HepG2 (cell line): ENCODE data around the gene CELF4. TPM values are rescaled to one million over a fixed set of nuclear protein-coding genes. Genes with fewer than 3 reads are reported as not detected.

Source experiments
- ATAC-seq: fragments of 200-7000 bp; cut with Tn5 transposase; 3 replicates; pipeline ENCODE4 v1.9.1; 2020; ENCODE audit warnings: mild to moderate bottlenecking, moderate library complexity
- BruUV-seq: library from RNA; stranded (reverse); fragments of 400-500 nt; replicated peaks from 2 replicates; lab custom pipeline; 2021; lab: Mats Ljungman, UMichigan
- CTCF ChIA-PET: fragments of 300-600 bp; formaldehyde crosslinking; extraction: SDS; loops from one replicate; lab custom pipeline; 2021; ENCODE audit warnings: low total read pairs, inconsistent platforms, low intra/inter-chr PET ratio; lab: Yijun Ruan, JAX
- POLR2A ChIA-PET: fragments of 350-600 bp; sonication (Branson Sonifier 250); formaldehyde crosslinking; loops from one replicate; lab custom pipeline; 2020; ENCODE audit warnings: antibody characterized with exemption, inconsistent platforms; lab: Yijun Ruan, JAX
- DNase-seq: peaks from one replicate; pipeline ENCODE4 v3.0.0-alpha.2; 2015; ENCODE audit warnings: low spot score
- FAIRE-seq: peaks from 3 replicates; lab custom pipeline; 2011; peaks lifted over from hg19 to GRCh38; lab: Jason Lieb, UNC
- H2AFZ ChIP-seq: one replicate; pipeline ENCODE4 v1.6.1; 2011; ENCODE audit warnings: low read length, inconsistent platforms
- H3K27ac ChIP-seq: fragments of 300-600 bp; 3 replicates; pipeline ENCODE4 v1.8.0; 2011; ENCODE audit warnings: mixed run types, mild to moderate bottlenecking, mixed read lengths, low read length, inconsistent platforms; ENCODE audit not compliant: insufficient read depth; ENCODE audit errors: extremely low read length
- H3K27me3 ChIP-seq, 2 experiments: fragments of 200-600 bp in 1 of 2; 2 replicates in 1 of 2; 3 replicates in 1 of 2; pipeline versions ENCODE4 v1.6.0 to v1.8.0; 2011; ENCODE audit warnings: low read length in 2 of 2, mild to moderate bottlenecking in 2 of 2, moderate library complexity in 2 of 2, inconsistent platforms in 1 of 2; ENCODE audit not compliant: insufficient read depth in 2 of 2, control insufficient read depth in 1 of 2
- H3K36me3 ChIP-seq, 2 experiments: fragments of 200-600 bp in 1 of 2; replicated peaks in 1 of 2; 2 replicates in 1 of 2; 3 replicates in 1 of 2; pipeline versions ENCODE4 v1.5.1 to v1.8.0; 2011; ENCODE audit warnings: low read length in 2 of 2, inconsistent platforms in 1 of 2; ENCODE audit not compliant: insufficient read depth in 2 of 2, control insufficient read depth in 1 of 2
- H3K4me1 ChIP-seq: 2 replicates; pipeline ENCODE4 v1.5.1; 2012; ENCODE audit warnings: low read length, inconsistent platforms; ENCODE audit not compliant: insufficient read depth
- H3K4me2 ChIP-seq: 2 replicates; pipeline ENCODE4 v1.6.0; 2011; ENCODE audit warnings: low read depth, low read length, inconsistent platforms
- H3K4me3 ChIP-seq, 3 experiments: fragments of 200-600 bp in 1 of 3; sonication (generic), shearing (Covaris generic) in 1 of 3; replicated peaks in 1 of 3; 2 replicates each; pipeline ENCODE4 v1.5.1; 2011 to 2016; ENCODE audit warnings: low read length in 3 of 3, inconsistent platforms in 2 of 3, low read depth in 2 of 3, mild to moderate bottlenecking in 2 of 3, control low read depth in 1 of 3, mixed read lengths in 1 of 3; ENCODE audit not compliant: insufficient read depth in 1 of 3
- H3K79me2 ChIP-seq: one replicate; pipeline ENCODE4 v1.6.1; 2011; ENCODE audit warnings: low read length, inconsistent platforms; ENCODE audit not compliant: insufficient read depth
- H3K9ac ChIP-seq: 2 replicates; pipeline ENCODE4 v1.6.0; 2011; ENCODE audit warnings: mild to moderate bottlenecking, low read depth, low read length, inconsistent platforms; ENCODE audit not compliant: insufficient read depth
- H3K9me3 ChIP-seq: 2 replicates; pipeline ENCODE4 v1.5.1; 2012; ENCODE audit warnings: mild to moderate bottlenecking, low read length
- H4K20me1 ChIP-seq: 2 replicates; pipeline ENCODE4 v1.6.0; 2011; ENCODE audit warnings: inconsistent platforms, mild to moderate bottlenecking, low read length, moderate library complexity; ENCODE audit not compliant: insufficient read depth
- DNMT3B ChIP-seq: conservative IDR thresholded peaks from 2 replicates; pipeline ENCODE4 v1.6.1; 2016; ENCODE audit warnings: missing biosample characterization, control low read depth
- GTF2F1 ChIP-seq: fragments of 150-350 bp; IDR thresholded peaks from 2 replicates; pipeline ENCODE4 v1.6.1; 2014; ENCODE audit warnings: low read length
- GZF1 ChIP-seq: sonication (generic); formaldehyde crosslinking; IDR thresholded peaks from 2 replicates; pipeline ENCODE4 v1.5.1; 2020; ENCODE audit warnings: mild to moderate bottlenecking, missing genetic modification reagents
- NAIF1 ChIP-seq: sonication (generic); formaldehyde crosslinking; IDR thresholded peaks from 2 replicates; pipeline ENCODE4 v1.5.0; 2020; ENCODE audit warnings: mild to moderate bottlenecking, missing genetic modification reagents, borderline replicate concordance
- NR2F2 ChIP-seq: IDR thresholded peaks from 2 replicates; pipeline ENCODE4 v1.6.1; 2012; ENCODE audit warnings: low read depth, inconsistent platforms, borderline replicate concordance
- ZNF550 ChIP-seq: sonication (generic); formaldehyde crosslinking; IDR thresholded peaks from 2 replicates; pipeline ENCODE4 v1.4.0; 2020; ENCODE audit warnings: mild to moderate bottlenecking, missing genetic modification reagents, borderline replicate concordance
- ZNF598 ChIP-seq: sonication (generic); formaldehyde crosslinking; IDR thresholded peaks from 2 replicates; pipeline ENCODE4 v1.5.1; 2020; ENCODE audit warnings: mild to moderate bottlenecking, missing genetic modification reagents, borderline replicate concordance
- WGBS: methylation state at CpG from one replicate; pipeline ENCODE4 v1.1.6; 2017; ENCODE audit warnings: low lambda C conversion rate; 5-methylcytosine and 5-hydroxymethylcytosine counted together
- in situ Hi-C: cut with HindIII; loops from 2 replicates; pipeline ENCODE4 v1.10.0; 2017; ENCODE audit warnings: low pct_unique_long_range_greater_than_20kb; ENCODE audit not compliant: extremely low pct_ligation_motif_present
- intact Hi-C: fragments of 100-400 bp; cut with micrococcal nuclease; formaldehyde crosslinking; loops from one replicate; pipeline ENCODE4 v1.10.0; 2022; ENCODE audit not compliant: unreplicated experiment
- polyA plus RNA-seq, 8 experiments: library from polyadenylated mRNA; depleted of rRNA in 3 of 8; stranded (reverse) in 7 of 8; unstranded in 1 of 8; fragments of >200 nt; fragmentation: Illumina TruSeq in 4 of 8; extraction: Trizol in 4 of 8; gene quantifications; 2 replicates each; pipeline versions ENCODE4 v1.2.1 to v1.2.3, GENCODE V29; 2011 to 2016; ENCODE audit warnings: low read depth in 4 of 8, missing spikeins in 1 of 8, mixed read lengths in 1 of 8; ENCODE audit not compliant: insufficient read depth in 1 of 8
- total RNA-seq, 5 experiments: library from RNA; depleted of rRNA; stranded (reverse); fragments of >200 nt; fragmentation: Illumina TruSeq; extraction: Trizol; gene quantifications; 2 replicates each; pipeline ENCODE4 v1.2.3, GENCODE V29; 2016; ENCODE audit warnings: low read depth in 1 of 5
- TF ChIP-seq, protein P1 (sequence below): sonication (generic); formaldehyde crosslinking; IDR thresholded peaks from 2 replicates; pipeline ENCODE4 v1.5.1; 2020; ENCODE audit warnings: mild to moderate bottlenecking, missing genetic modification reagents, borderline replicate concordance
- TF ChIP-seq, protein P2 (sequence below): sonication (generic); formaldehyde crosslinking; IDR thresholded peaks from 2 replicates; pipeline ENCODE4 v1.8.0; 2022; ENCODE audit warnings: low read depth, missing genetic modification reagents
- TF ChIP-seq, protein P3 (sequence below): sonication (generic); formaldehyde crosslinking; IDR thresholded peaks from 2 replicates; pipeline ENCODE4 v1.5.0; 2020; ENCODE audit warnings: missing genetic modification reagents
- TF ChIP-seq, protein P4 (sequence below): sonication (generic); formaldehyde crosslinking; IDR thresholded peaks from 2 replicates; pipeline ENCODE4 v1.4.0; 2020; ENCODE audit warnings: missing genetic modification reagents
- TF ChIP-seq, protein P5 (sequence below): IDR thresholded peaks from 2 replicates; pipeline ENCODE4 v1.6.1; 2016; ENCODE audit warnings: mild to moderate bottlenecking, missing biosample characterization, missing genetic modification reagents

Gene CELF4
- total and polyA plus RNA-seq, 2 of the 13 experiments (the other 11 are each of a cell fraction or from before 2014, with no cell fraction given): not detected

DNA sequence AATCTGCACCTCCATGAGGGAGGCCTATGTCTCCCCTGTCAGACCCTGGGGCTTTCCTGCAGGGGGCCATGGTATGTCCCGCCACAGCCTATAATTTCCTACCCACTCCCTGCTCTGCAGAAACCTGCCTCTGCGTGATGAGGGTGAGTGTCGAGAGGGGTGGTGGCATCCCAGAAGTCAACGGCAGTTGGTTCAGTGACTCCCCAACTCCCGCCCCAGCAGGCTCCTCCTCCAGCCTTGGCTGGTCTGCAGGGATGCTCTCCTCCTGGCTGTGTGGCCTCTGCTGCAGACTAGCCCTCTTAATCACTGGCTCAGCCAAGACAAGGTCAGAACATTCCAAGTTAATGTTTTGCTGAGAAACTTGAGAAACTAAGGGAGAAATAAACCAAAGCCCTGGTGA lies 13.3 kb downstream of the CELF4 start (continued):
- TF ChIP-seq, protein P1, sequence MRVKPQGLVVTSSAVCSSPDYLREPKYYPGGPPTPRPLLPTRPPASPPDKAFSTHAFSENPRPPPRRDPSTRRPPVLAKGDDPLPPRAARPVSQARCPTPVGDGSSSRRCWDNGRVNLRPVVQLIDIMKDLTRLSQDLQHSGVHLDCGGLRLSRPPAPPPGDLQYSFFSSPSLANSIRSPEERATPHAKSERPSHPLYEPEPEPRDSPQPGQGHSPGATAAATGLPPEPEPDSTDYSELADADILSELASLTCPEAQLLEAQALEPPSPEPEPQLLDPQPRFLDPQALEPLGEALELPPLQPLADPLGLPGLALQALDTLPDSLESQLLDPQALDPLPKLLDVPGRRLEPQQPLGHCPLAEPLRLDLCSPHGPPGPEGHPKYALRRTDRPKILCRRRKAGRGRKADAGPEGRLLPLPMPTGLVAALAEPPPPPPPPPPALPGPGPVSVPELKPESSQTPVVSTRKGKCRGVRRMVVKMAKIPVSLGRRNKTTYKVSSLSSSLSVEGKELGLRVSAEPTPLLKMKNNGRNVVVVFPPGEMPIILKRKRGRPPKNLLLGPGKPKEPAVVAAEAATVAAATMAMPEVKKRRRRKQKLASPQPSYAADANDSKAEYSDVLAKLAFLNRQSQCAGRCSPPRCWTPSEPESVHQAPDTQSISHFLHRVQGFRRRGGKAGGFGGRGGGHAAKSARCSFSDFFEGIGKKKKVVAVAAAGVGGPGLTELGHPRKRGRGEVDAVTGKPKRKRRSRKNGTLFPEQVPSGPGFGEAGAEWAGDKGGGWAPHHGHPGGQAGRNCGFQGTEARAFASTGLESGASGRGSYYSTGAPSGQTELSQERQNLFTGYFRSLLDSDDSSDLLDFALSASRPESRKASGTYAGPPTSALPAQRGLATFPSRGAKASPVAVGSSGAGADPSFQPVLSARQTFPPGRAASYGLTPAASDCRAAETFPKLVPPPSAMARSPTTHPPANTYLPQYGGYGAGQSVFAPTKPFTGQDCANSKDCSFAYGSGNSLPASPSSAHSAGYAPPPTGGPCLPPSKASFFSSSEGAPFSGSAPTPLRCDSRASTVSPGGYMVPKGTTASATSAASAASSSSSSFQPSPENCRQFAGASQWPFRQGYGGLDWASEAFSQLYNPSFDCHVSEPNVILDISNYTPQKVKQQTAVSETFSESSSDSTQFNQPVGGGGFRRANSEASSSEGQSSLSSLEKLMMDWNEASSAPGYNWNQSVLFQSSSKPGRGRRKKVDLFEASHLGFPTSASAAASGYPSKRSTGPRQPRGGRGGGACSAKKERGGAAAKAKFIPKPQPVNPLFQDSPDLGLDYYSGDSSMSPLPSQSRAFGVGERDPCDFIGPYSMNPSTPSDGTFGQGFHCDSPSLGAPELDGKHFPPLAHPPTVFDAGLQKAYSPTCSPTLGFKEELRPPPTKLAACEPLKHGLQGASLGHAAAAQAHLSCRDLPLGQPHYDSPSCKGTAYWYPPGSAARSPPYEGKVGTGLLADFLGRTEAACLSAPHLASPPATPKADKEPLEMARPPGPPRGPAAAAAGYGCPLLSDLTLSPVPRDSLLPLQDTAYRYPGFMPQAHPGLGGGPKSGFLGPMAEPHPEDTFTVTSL (CRISPR knock-in tag): no peak

DNA sequence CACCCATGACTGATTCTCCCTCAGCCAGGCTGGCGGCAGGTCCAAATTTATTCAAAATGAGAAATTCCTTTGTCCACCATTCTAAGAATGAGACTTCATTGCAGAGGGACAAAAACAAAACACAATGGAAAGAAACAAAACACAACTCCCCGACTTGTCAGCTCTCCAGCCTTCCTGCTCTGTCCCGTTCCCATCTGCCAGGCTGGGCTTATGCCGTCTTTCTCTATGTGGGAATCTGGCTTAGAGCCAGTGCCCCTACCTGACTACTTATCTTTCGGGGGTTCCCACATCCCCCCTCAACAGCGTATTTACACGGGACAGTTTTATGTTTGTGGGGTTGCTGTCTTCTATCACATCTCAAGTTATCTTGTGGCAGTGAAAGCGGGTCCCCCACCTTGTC lies 13.8 kb downstream of the CELF4 start:
- Histone ChIP-seq H2AFZ (no peak overlapping the region), H3K9me3 (no peaks in the 10 kb centered on the region), H3K36me3 (no peaks in the 10 kb centered on the region), H3K9ac (no peak overlapping the region), H3K4me2 (no peak overlapping the region), H3K4me1 (no peaks in the 10 kb centered on the region), H4K20me1 (no peaks in the 10 kb centered on the region), H3K4me3 (no peak overlapping the region), H3K27me3 (peaks cover 0 to 36% of the 10 kb centered on the region in 2 experiments; a peak in 3 of 5 replicates), H3K79me2 (no peaks in the 10 kb centered on the region), H3K27ac (no peak overlapping the region)
- CTCF ChIA-PET: no interaction called here
- WGBS: 20% methylated on average over 8 of the region's 8 CpGs
- FAIRE-seq (no peak), DNase-seq (no peak), ATAC-seq (no peak)
- BruUV-seq: no TSS peak
- in situ Hi-C loops: no loop called here
- intact Hi-C loops: no loop called here
- POLR2A ChIA-PET: no interaction called here
- no peak for TF ChIP-seq NAIF1
- TF ChIP-seq, protein P2, sequence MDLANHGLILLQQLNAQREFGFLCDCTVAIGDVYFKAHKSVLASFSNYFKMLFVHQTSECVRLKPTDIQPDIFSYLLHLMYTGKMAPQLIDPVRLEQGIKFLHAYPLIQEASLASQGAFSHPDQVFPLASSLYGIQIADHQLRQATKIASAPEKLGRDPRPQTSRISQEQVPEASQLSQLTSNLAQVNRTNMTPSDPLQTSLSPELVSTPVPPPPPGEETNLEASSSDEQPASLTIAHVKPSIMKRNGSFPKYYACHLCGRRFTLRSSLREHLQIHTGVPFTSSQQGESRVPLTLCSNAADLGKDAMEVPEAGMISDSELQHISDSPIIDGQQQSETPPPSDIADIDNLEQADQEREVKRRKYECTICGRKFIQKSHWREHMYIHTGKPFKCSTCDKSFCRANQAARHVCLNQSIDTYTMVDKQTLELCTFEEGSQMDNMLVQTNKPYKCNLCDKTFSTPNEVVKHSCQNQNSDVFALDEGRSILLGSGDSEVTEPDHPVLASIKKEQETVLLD (CRISPR knock-in tag): no peak
- no peak for TF ChIP-seq ZNF598 (CRISPR knock-in tag)
- no peak for TF ChIP-seq GTF2F1
- no peak for TF ChIP-seq ZNF550
- no peak for TF ChIP-seq DNMT3B
- TF ChIP-seq, protein P3, sequence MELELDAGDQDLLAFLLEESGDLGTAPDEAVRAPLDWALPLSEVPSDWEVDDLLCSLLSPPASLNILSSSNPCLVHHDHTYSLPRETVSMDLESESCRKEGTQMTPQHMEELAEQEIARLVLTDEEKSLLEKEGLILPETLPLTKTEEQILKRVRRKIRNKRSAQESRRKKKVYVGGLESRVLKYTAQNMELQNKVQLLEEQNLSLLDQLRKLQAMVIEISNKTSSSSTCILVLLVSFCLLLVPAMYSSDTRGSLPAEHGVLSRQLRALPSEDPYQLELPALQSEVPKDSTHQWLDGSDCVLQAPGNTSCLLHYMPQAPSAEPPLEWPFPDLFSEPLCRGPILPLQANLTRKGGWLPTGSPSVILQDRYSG (CRISPR knock-in tag): no peak
- TF ChIP-seq NR2F2: no peak
- no peak for TF ChIP-seq GZF1
- TF ChIP-seq, protein P4, sequence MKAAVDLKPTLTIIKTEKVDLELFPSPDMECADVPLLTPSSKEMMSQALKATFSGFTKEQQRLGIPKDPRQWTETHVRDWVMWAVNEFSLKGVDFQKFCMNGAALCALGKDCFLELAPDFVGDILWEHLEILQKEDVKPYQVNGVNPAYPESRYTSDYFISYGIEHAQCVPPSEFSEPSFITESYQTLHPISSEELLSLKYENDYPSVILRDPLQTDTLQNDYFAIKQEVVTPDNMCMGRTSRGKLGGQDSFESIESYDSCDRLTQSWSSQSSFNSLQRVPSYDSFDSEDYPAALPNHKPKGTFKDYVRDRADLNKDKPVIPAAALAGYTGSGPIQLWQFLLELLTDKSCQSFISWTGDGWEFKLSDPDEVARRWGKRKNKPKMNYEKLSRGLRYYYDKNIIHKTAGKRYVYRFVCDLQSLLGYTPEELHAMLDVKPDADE (CRISPR knock-in tag): no peak
- TF ChIP-seq, protein P5, sequence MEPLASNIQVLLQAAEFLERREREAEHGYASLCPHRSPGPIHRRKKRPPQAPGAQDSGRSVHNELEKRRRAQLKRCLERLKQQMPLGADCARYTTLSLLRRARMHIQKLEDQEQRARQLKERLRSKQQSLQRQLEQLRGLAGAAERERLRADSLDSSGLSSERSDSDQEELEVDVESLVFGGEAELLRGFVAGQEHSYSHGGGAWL (CRISPR knock-in tag): no peak
